ENCODE measurements around the gene PRSS50. TPM values are rescaled to one million over a fixed set of nuclear protein-coding genes. Genes with fewer than 3 reads are reported as not detected.

PRSS50 gene
- total RNA-seq, 1 donor from 2014 or later: 0.20 TPM

- ATAC-seq (peak; percentile 6), DNase-seq (peak; percentile 43)
- no peak overlapping the region for H3K27ac ChIP-seq
- H3K4me3 ChIP-seq: no peak overlapping the region
- no peaks in the 10 kb centered on the region for H3K36me3 ChIP-seq
- H3K4me1 ChIP-seq: peaks cover 2% of the 10 kb centered on the region
- TF ChIP-seq, protein P1, sequence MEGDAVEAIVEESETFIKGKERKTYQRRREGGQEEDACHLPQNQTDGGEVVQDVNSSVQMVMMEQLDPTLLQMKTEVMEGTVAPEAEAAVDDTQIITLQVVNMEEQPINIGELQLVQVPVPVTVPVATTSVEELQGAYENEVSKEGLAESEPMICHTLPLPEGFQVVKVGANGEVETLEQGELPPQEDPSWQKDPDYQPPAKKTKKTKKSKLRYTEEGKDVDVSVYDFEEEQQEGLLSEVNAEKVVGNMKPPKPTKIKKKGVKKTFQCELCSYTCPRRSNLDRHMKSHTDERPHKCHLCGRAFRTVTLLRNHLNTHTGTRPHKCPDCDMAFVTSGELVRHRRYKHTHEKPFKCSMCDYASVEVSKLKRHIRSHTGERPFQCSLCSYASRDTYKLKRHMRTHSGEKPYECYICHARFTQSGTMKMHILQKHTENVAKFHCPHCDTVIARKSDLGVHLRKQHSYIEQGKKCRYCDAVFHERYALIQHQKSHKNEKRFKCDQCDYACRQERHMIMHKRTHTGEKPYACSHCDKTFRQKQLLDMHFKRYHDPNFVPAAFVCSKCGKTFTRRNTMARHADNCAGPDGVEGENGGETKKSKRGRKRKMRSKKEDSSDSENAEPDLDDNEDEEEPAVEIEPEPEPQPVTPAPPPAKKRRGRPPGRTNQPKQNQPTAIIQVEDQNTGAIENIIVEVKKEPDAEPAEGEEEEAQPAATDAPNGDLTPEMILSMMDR (IDR thresholded peaks at IDR 0.05): no peak
- intact Hi-C loops (cut with DNase I): no loop called here
- no peaks in the 10 kb centered on the region for H3K27me3 ChIP-seq
- H3K9me3 ChIP-seq: no peaks in the 10 kb centered on the region
These were observed 49.1 kb downstream of the PRSS50 start for GRCh38 chr3:46668591-46668990.

GRCh38 chr3:46668116-46668515, 49.6 kb downstream of the PRSS50 start:
- TF ChIP-seq, protein P1 (IDR thresholded peaks at IDR 0.05): no peak
- Histone ChIP-seq H3K36me3 (no peaks in the 10 kb centered on the region), H3K27ac (no peak overlapping the region), H3K4me3 (no peak overlapping the region), H3K27me3 (no peaks in the 10 kb centered on the region), H3K4me1 (peaks cover 7% of the 10 kb centered on the region), H3K9me3 (no peaks in the 10 kb centered on the region)
- intact Hi-C loops (cut with DNase I): no loop called here
- ATAC-seq (no peak), DNase-seq (peak; percentile 52)

DNA sequence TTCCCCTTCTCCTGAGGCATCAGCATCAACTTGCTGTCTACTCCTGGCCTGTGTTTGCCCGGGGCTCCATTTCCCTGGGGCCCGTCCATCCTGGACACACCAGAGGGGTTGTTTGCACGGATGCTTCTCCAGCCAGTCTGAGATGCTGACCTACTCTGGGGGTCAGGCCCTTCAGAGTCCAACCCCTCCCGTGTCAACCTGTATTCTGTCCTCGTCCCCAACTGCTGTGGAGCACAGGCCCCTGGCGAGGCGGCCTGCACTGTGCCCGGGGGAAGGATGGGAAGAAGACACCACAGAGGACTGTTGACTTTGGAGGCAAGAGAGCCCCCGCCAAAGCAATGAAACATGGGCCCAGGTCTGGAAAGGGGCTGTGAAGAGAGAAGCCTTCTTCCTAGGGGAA, 50.0 kb downstream of the PRSS50 start:
- Histone ChIP-seq H3K4me3 (no peak overlapping the region), H3K36me3 (no peaks in the 10 kb centered on the region), H3K27ac (no peak overlapping the region), H3K9me3 (no peaks in the 10 kb centered on the region), H3K27me3 (no peaks in the 10 kb centered on the region), H3K4me1 (peaks cover 10% of the 10 kb centered on the region)
- TF ChIP-seq, protein P1 (IDR thresholded peaks at IDR 0.05): no peak
- ATAC-seq (no peak), DNase-seq (peak; percentile 57)
- intact Hi-C loops (cut with DNase I): no loop called here

- Histone ChIP-seq H3K27me3 (no peaks in the 10 kb centered on the region), H3K27ac (no peak overlapping the region), H3K4me1 (peaks cover 10% of the 10 kb centered on the region), H3K9me3 (no peaks in the 10 kb centered on the region), H3K4me3 (no peak overlapping the region), H3K36me3 (no peaks in the 10 kb centered on the region)
- no peak for ATAC-seq
- DNase-seq: peak; percentile 64
- TF ChIP-seq, protein P1 (IDR thresholded peaks at IDR 0.05): no peak
- intact Hi-C loops (cut with DNase I): no loop called here
These were observed 50.5 kb downstream of the PRSS50 start for GRCh38 chr3:46667061-46667621.

DNA sequence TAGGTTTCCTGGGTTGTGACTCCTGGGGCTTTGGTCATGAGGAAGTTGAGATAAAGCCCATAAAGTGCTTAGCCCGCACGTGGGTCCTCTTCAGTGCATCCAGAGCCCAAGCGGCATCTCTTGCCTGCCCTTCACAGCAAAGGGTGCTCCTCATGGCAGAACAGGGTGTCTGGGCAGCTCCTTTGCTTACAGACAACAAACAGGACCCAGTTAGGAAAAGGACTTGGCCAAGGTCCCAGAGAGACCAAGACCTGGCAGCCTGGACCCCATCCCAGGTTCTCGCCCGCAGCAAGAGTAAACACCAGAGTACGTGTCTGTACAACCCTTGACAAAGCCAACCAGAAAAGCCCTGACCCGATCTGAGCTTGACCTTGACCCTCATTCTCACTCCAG, 51.2 kb downstream of the PRSS50 start:
- ATAC-seq (no peak), DNase-seq (peak; percentile 33)
- Histone ChIP-seq H3K4me3 (no peak overlapping the region), H3K9me3 (no peaks in the 10 kb centered on the region), H3K4me1 (peaks cover 10% of the 10 kb centered on the region), H3K36me3 (no peaks in the 10 kb centered on the region), H3K27ac (no peak overlapping the region), H3K27me3 (no peaks in the 10 kb centered on the region)
- intact Hi-C loops (cut with DNase I): no loop called here
- TF ChIP-seq, protein P1 (IDR thresholded peaks at IDR 0.05): no peak

All from upper lobe of right lung (tissue), 1 donor.